GM21825 (cell line): ENCODE measurements around the gene MCC.

ENCODE experiments used
- ATAC-seq: cut with Tn5 transposase; IDR thresholded peaks from one replicate; pipeline ENCODE4 v1.9.1; 2021; ENCODE audit warnings: mild to moderate bottlenecking, moderate library complexity; ENCODE audit not compliant: unreplicated experiment

The MCC gene

DNA sequence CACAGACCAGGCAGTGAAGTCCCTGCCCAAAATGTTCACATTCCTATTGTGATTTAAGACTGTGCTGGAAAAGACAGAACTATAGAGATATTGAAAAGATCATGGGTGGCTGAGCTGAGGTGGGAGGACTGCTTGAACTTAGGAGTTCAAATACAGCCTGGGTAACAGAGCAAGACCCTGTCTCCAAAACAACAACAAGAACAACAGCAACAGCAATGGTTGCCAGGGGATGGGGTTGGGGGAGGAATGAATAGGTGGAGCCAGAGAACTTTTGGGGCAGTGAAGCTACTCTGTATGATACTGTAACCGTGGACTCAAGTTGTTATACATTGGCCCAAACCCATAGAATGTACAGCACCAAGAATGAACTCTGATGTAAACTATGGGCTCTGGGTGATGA, 423.4 kb downstream of the MCC start:
- ATAC-seq: no peak

DNA sequence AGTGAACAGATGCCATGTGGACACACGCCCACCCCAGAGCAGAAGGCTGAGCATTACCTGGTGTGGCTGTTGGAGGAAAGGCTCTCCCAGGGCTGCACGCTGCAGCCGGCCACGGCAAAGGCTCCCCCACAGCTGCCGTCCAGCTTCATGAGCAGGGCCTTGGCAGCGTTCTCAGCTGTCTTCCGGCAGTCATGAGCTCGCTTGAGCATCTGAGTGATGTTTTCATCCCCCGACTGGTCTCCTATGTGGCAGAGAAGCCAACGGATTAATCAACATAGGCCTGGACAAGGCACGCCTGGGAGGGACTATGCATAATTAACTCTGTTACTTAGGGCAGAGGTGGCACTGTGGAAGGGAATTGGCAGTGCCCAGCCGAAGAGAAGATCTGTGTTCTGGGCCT, 424.3 kb downstream of the MCC start:
- ATAC-seq: no peak

DNA sequence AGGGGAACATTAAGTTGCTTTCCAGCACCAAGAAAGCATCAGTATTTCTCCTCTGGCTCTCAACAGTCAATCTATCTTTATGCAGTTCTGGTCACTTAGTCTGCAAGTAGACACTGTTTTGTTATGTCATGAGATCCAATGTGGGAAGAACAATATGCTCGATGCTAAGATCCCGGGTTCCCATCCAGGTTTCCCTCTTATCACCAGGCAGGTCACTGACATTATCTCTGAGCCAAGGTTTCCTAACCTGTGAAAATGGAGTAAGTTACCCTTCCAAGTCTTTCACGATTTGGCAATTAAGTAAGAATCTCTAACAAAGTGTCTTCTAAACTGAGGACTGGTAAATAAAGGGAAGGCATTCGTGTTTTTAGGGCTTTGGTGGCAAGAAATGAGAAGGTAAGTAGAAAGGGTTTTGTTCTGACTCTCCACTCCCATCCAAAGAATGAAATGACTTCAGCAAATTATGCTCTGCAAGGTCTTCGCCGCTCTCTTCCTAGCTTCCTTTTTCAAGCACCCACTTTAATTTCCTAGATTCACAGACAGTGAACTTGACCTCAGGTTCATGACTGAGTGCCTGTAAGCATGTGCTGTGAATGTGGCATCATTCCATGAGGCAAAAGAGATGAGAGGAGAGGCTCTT, 425.3 kb downstream of the MCC start:
- ATAC-seq: no peak

DNA sequence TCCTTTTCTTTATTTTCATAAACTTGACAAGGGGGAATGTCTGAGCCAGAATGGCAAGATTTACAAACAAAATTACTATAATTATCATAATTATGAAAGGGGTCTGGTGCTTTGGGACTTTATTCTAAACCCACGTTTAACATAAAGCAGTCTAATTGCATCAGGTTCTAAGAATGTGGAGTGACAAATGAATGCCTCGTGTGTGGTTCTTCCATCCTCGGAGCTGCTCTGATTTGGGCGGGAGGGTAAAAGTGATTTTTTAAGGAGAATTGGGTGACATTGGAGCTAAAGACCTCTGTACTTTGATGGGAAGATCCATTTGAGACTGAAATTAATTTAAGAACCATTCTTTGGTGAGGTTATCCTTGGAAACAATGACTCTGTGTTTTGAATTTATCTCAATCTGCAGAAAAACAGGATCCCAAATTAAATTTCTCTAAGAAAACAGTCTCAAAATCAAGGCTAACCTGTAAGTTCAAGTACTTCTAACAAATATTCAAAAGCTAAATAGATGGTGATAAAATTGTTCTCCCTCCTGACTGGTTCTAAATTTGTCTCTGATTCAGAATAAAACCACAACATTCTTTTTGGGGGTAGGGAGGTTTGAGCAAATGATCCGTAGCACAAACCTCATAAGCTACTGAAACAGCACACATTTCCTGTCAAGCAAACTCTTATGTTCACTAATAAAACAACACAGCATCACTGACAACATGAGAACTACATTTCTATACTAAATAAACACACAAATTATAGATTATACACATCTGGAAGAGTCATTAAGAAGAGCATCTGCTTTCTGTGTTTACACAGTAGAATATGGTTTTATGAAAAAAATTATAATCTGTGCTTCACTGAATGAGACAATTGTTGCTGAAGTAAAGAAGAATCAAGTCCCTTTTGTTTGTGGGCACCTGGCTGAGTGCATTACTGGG, 426.1 kb downstream of the MCC start:
- no peak for ATAC-seq

DNA sequence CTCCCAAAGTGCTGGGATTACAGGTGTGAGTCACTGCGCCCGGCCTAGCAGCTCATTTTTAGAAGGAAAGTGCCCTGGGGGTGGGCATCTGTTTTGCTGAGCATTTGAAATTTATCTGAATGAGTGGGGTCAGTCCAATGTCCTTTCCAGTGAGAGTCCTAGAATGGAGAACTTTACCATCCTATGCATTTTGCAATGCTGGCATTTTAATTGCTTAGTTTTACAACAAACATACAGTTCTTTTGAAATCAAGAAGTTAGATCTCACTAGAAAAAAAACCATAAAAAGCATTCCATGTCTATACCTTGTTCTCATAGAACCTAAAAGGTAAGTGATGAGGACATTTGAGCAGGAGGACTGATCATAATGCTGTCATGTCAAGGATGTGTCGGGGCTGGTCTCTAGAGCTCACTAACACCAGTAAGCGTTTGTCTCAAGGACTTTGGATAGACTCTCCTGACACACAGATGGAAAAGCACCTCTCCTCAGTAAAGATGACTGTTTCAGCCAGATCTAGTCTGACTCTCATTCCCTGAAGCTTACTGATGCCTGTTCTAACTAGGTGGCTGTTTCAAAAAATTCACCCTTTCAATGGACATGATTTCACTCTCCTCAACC, 427.7 kb downstream of the MCC start:
- no peak for ATAC-seq

DNA sequence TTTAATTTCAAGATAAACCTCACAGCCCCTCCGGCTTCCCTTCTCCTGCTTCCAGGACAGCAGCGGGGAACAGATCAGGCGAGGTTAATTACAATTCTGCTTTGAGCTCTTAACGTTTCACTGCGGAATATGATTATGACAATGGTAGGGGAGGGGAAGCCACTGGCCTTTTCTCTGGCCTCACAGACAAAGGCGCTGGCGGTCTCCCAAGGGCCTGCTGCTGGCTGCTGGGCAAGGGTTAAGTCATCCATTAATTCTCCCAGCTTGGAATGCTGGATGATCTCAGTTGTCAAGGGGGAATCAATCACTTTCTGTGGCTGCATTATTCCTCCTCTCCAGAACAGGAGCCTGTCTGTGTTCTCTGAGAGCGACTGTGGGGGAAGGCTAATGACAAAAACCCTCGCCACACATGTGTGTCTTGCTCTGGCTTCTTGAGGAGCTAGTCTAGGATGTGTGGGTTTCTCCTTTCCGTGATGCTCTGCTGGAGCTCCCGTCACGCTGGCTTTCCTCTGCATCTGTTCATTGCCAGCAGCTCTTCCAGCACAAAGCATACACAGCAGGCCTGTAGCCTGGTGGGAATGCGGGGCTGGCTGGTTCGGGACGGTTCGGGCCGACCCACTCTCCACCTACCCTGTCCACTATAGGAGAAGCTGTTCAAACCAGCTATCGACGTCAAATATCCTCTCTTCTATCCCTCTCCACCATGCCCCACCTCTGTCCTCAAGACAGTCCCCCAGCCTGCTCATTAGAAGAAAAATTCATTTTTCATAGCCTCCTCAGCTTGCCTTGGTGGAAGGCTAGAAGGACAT, 428.8 kb downstream of the MCC start:
- ATAC-seq: no peak

DNA sequence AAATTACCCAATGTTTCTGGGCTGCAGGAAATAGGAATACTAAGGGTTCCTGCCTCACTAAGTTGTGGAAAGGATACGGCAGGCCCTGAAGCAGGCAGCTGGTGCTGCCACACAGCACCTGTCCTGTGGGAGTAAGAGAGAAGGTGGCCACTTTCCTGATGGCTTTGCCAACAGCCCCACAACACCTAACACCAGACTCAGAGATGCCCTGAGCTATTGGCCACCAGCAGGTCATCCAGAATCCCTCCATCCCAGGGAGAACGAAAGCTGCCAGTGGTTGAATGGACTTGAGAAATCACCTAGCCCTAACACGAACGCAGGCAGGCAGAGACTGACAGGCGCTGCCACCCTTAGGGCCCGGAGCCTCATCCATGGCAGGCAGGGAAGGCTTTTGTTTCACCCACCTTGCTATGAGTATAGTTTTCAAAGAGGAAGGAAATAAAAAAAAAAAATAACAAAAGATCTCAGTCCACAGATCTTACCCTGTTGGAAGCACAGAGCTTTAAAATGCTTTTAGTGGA, 429.5 kb downstream of the MCC start:
- ATAC-seq: no peak

DNA sequence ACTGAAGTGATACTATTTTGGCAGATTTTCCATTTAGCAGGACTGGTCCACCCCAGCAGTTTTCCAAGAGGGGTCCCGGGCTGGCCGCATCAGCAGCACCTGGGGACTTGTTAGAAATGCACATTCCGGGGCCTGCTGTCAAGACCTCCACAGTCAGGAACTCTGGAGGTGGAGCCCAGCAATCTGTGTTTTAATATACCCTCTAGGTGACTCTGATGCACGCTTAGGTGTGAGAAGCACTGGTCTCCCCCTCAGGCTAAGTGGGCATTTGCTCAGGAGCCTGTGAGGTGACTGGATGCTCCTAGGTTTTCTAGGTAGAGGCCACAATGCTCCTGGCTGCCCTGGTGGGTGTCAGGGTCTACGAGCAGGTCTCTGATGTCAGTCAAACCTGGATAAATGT, 430.0 kb downstream of the MCC start:
- ATAC-seq: no peak

DNA sequence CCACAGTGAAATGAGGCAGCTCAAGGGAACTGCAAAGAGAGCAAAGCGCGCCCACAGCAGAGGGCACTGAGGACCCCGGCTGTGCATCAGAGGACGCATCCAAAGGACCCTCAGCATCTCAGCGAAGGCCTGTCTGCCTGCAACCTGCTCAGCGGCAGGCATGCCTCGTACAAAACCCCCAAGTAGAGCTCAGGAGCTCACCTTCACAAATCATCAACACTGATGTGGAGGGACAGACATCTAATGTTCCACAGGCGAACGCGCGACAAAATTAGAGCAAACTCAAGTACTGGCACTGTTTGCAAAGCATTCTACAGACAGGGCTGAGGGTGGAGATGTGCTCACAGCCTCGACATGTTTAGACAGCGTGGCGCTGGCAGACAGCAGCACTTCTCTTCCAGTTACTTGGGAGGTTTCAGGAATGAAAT, 430.7 kb downstream of the MCC start:
- ATAC-seq: no peak

DNA sequence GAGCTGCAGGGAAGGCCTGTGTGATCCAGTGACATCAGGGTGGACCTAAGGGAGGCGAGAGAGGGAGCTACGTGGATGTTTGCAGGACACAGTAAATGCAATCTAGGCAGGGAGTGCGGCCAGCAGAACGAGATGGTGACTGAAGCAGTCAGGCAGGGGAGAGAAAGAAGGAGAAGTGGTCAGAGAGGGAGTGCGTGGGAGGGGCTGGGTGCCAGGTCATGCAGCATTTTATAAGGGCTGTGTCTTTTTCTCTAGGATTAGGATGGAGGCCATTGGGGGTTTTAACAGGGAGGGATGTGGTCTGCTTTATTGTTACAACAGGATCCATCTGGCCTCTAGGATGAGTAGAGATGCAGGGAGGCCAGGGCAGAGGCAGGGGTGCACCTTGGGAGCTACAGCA, 431.3 kb downstream of the MCC start:
- ATAC-seq: no peak

DNA sequence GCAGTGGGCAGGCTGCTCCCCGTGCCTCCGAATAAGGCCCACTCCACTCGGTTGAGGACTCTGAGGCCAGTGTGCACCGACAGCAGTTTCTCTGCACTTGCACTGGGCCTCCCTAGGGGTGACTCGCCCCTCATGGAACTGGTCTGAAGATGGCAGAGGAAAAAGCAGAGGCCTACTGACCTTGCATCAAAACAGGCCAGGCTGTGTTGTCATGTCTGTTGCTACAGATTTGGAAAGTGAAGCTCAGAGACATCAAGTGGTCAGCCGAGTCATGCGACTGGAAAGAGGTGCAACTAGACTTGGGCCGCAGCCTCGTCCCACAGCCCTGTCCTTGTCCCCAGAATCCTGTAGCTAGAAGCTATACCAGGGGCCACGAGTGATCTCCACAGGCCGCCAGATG, 433.4 kb downstream of the MCC start:
- ATAC-seq: no peak

DNA sequence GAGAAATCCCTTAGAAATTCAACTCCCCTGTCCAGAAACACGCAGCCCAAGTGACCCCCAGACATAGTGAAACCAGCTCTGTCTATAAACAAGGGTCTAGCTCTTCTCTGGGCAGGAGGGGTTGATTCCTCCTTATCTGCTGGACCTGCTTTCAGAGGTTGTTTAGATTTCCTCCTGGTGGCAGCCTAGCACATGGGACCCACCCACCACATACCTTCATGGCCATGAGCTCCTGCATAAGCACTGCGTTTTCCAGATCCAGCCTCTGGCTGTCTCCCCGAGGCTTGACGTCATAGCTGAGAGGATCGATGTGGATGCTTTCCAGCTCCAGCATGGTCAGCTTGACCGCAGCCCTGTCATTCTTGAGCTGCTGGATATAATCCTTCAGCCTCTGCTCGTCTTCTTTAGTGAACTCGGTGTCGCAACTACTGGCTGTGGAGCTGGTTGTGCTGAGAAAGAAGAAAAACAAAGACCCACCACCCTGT, 434.7 kb downstream of the MCC start:
- ATAC-seq: no peak

DNA sequence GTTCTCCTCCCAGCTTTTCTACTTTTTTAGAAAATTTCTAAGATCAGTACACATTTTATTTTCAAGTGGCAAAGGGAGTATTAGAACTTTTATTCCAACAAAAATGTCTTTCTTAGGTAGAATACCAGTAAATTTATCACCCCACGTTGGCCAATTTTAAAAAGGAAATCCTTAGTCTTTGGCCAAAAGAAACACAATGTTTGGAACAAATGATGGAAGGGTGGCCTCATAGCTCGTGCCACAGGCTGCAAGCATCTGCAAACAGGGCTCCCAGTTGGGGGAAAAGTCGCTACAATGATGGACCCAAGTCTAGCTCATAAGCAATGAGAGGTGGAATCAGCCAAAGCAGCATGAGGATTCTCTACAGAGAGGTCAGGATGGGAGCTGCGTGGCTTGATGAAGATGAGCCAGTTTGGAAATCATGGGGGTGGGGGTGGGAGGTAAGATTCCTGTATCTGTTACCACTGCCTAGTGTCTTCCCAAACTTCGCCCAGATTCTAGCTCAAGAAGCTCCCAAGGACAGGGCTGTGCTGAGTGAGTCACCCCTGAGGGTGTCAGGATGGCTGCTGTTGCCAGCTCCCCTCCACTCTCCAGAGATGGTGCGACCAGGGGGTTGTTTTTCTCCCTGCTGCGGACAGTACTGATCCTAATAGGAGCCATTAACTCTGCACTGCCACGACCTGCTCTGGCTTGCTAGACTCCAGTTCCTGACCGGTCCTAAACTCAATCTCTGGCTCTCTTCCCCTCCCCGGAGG, 436.0 kb downstream of the MCC start:
- ATAC-seq: no peak

DNA sequence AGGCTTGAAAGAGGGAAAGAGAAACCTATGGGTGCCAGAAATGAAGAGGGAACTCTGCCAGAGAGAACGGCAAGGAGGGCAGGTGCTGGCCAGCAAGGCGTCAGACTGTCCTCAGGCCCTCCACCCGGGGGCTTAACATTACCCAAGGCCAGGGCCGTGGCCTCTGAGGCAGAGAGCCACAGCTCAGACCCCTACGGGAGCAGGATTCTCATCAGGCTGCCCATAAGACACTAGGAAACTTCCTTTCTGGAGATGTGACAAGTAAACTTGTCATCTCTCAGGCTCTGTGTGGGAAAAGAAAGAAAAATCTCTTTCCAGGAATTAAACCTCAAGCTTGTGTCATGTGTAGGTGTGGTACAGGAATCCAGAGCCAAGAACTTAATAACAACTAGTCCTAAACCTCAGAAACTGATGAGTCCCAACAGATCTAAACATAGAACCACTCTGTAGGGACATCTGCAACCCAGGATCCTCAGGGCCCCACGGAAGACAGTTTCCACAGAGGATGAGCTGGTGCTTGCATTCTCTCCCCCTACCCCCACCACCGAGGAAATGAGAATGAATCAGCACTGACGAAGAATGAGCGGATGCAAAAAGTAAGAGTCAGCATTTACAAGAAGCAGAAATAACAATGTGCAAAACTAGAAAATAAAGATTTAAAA, 437.4 kb downstream of the MCC start:
- no peak for ATAC-seq

DNA sequence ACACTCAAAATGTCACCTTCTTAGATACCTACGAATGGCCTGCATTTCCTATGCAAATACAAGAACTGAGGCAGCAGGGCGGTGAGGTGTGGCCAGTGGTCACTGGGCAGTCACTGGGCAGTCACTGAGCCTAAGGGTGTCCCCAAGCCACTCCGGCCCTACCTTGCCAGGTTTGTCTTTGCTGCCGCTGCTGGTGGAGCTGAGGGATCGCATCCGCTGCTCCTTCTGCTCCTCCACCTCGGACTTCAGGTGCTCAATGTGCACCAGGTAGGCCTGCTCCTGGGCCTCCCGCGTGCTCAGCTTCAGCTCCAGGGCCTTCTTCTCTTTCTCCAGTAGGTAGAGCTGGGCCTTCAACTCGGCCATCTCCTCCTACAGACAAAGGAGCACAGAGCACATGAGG, 439.3 kb downstream of the MCC start:
- no peak for ATAC-seq

DNA sequence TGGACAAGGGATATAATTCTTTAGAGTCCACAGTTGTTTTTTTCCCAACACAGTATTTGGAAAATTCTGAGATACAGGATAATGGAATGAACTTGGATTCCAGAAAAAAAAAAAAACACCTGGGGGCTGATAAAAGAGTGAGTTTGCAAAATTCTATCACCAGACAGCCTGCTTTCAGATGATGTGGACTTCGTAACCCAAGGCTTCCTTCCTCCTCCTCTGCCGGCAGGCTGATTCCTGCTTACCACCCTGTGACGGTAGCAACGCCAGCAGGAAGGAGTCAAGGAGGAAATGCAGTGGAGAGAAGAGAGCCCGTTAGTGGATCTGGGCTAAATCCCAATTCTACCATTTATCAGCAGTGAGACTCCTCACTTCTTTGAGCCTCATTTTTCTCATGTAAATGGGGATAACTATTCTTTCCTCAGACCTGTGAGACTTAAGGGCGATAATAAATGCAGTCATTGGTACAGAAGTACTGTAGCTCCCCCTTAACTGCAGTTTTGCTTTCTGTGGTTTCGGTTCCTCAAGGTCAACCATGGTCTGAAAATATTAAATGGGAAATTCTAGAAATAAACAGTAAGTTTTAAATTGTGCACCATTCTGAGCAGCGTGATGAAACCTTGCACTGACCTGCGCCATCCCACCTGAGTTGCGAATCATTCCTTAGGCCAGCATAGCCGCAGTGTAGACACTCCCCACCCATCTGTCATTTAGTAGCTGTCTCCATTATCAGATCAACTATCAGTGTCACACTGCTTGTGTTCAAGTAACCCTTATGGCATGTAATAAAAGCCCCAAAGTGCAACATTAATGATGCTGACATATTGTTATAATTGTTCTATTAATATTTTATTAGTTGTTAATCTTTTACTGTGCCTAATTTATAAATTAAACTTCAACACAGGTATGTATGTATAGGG, 440.3 kb downstream of the MCC start:
- peak; percentile 85 for ATAC-seq

DNA sequence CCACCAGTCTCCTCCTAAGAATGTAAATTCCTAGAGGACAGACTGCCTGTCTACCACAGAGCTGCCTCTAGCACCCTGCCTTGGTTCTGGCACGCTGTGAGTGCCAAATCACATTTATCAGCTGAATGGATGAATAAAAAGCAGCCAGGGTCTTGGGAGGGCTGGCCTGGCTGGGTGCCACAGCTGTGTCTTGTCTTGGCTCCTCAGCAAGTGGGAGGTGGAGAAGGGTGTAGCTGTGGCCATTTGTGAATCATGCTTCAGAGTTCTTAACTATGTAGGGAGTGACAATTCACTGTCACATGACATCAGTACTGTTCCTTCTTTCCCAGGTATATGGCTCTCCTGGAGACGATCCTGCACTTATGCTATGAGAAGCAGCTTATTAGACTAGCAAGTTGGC, 441.0 kb downstream of the MCC start:
- no peak for ATAC-seq

DNA sequence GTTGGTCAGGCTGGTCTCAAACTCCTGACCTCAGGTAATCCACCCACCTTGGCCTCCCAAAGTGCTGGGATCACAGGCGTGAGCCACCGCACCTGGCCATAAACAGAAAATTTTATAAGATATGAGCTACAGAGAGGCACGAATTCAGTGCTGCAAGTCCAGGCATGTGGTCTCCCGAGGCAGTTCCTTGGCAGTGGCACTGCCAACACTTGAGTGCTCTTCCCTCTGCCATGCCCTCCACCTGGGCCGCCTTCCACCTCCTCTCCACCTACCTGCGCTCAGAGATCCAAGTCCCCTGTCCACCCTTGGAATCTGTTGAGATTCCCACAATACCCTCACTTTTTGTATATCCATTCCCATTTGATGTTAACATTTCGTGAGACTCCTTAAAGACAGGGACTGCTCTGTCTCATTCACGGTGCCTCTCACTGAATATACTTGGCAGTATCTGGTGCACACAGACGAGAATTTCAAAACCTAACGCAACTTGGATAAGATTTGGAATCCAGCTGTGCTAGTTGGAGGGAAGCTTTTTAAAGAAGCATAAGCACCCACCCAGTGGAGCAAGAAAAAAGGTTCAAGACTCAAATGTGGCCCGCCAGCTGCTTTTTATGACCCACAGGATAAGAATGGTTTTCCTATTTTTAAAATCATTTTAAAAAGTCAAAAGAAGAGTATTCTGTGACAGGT, 443.3 kb downstream of the MCC start:
- no peak for ATAC-seq
